Neuronal stem cell (in vitro differentiated cells): Measurements from ENCODE around the gene TMED1.

Experiments used
- DNase-seq: peaks from one replicate; pipeline ENCODE4 v3.0.0-alpha.2; 2013; ENCODE audit warnings: low spot score
- H2AFZ ChIP-seq: one replicate; pipeline ENCODE4 v1.6.1; 2013; ENCODE audit warnings: mild to moderate bottlenecking, low read length, inconsistent platforms
- H2AK5ac ChIP-seq: 2 replicates; pipeline ENCODE4 v1.6.1; 2013; ENCODE audit warnings: low read depth, mild to moderate bottlenecking, inconsistent platforms, low read length, moderate library complexity, mixed read lengths
- H2BK120ac ChIP-seq: 2 replicates; pipeline ENCODE4 v1.6.1; 2013; ENCODE audit warnings: low read depth, mild to moderate bottlenecking, inconsistent platforms, low read length, moderate library complexity, mixed read lengths
- H2BK12ac ChIP-seq: one replicate; pipeline ENCODE4 v1.6.1; 2013; ENCODE audit warnings: low read length, inconsistent platforms
- H2BK15ac ChIP-seq: 2 replicates; pipeline ENCODE4 v1.6.1; 2013; ENCODE audit warnings: mild to moderate bottlenecking, low read length, inconsistent platforms, mixed read lengths
- H2BK5ac ChIP-seq: one replicate; pipeline ENCODE4 v1.6.1; 2013; ENCODE audit warnings: inconsistent platforms, mild to moderate bottlenecking, low read length, moderate library complexity
- H3K14ac ChIP-seq: one replicate; pipeline ENCODE4 v1.6.1; 2013; ENCODE audit warnings: low read length, inconsistent platforms
- H3K18ac ChIP-seq: 2 replicates; pipeline ENCODE4 v1.6.1; 2013; ENCODE audit warnings: low read length, inconsistent platforms
- H3K23ac ChIP-seq: 2 replicates; pipeline ENCODE4 v1.6.1; 2013; ENCODE audit warnings: low read depth, mild to moderate bottlenecking, mixed read lengths, low read length, inconsistent platforms; ENCODE audit not compliant: poor library complexity
- H3K27ac ChIP-seq: replicated peaks from 3 replicates; pipeline ENCODE4 v1.5.1; 2013; ENCODE audit warnings: low read length, inconsistent platforms
- H3K27me3 ChIP-seq, 3 experiments: 2 replicates each; pipeline ENCODE4 v1.6.1; 2013; ENCODE audit warnings: low read length in 3 of 3, mild to moderate bottlenecking in 2 of 3, inconsistent platforms in 1 of 3, low read depth in 1 of 3, mixed read lengths in 1 of 3, moderate library complexity in 1 of 3; ENCODE audit not compliant: control insufficient read depth in 3 of 3, insufficient read depth in 3 of 3
- H3K36me3 ChIP-seq, 2 donors: replicated peaks in 1 of 2; 2 replicates each; pipeline ENCODE4 v1.6.1; 2013; ENCODE audit warnings: low read length in 2 of 2; ENCODE audit not compliant: control insufficient read depth in 2 of 2, insufficient read depth in 2 of 2
- H3K4ac ChIP-seq: 2 replicates; pipeline ENCODE4 v1.6.1; 2013; ENCODE audit warnings: inconsistent platforms, mild to moderate bottlenecking, low read length, moderate library complexity
- H3K4me1 ChIP-seq, 2 donors: 1 replicate in 1 of 2; 2 replicates in 1 of 2; pipeline ENCODE4 v1.6.1; 2013; ENCODE audit warnings: low read length in 2 of 2, low read depth in 1 of 2; ENCODE audit not compliant: control insufficient read depth in 2 of 2, insufficient read depth in 1 of 2
- H3K4me2 ChIP-seq: one replicate; pipeline ENCODE4 v1.6.1; 2013; ENCODE audit warnings: mild to moderate bottlenecking, low read length, inconsistent platforms; ENCODE audit not compliant: insufficient read depth, poor library complexity, severe bottlenecking
- H3K4me3 ChIP-seq, 2 donors: 2 replicates each; pipeline ENCODE4 v1.5.1; 2013; ENCODE audit warnings: low read length in 2 of 2, mild to moderate bottlenecking in 2 of 2, inconsistent platforms in 1 of 2, moderate library complexity in 1 of 2
- H3K79me1 ChIP-seq: one replicate; pipeline ENCODE4 v1.6.1; 2013; ENCODE audit warnings: low read depth, mild to moderate bottlenecking, inconsistent platforms, low read length, moderate library complexity
- H3K9ac ChIP-seq: one replicate; pipeline ENCODE4 v1.6.1; 2013; ENCODE audit warnings: mild to moderate bottlenecking, low read depth, low read length, inconsistent platforms; ENCODE audit not compliant: poor library complexity
- H3K9me3 ChIP-seq, 2 donors: replicated peaks in 1 of 2; 2 replicates each; pipeline versions ENCODE3 to v1.6.1; 2013; ENCODE audit warnings: low read length in 2 of 2, mild to moderate bottlenecking in 2 of 2, inconsistent platforms in 1 of 2, low read depth in 1 of 2, mixed read lengths in 1 of 2, moderate library complexity in 1 of 2; ENCODE audit not compliant: control insufficient read depth in 2 of 2, insufficient read depth in 1 of 2
- H4K8ac ChIP-seq: one replicate; pipeline ENCODE4 v1.6.1; 2013; ENCODE audit warnings: low read depth, mild to moderate bottlenecking, inconsistent platforms, low read length, moderate library complexity
- H4K91ac ChIP-seq: one replicate; pipeline ENCODE4 v1.6.1; 2013; ENCODE audit warnings: low read length, low read depth, mild to moderate bottlenecking, inconsistent platforms; ENCODE audit not compliant: poor library complexity
- WGBS, 2 donors: extraction: QIAGEN DNeasy Blood & Tissue Kit; methylation state at CpG; one replicate each; pipeline ENCODE4 v1.1.7; 2013; ENCODE audit warnings: missing lambda C conversion rate in 2 of 2, mixed read lengths in 1 of 2; ENCODE audit not compliant: insufficient read length in 2 of 2, insufficient replicate concordance in 1 of 2; ENCODE audit errors: extremely low coverage in 2 of 2; 5-methylcytosine and 5-hydroxymethylcytosine counted together

The TMED1 gene

DNA sequence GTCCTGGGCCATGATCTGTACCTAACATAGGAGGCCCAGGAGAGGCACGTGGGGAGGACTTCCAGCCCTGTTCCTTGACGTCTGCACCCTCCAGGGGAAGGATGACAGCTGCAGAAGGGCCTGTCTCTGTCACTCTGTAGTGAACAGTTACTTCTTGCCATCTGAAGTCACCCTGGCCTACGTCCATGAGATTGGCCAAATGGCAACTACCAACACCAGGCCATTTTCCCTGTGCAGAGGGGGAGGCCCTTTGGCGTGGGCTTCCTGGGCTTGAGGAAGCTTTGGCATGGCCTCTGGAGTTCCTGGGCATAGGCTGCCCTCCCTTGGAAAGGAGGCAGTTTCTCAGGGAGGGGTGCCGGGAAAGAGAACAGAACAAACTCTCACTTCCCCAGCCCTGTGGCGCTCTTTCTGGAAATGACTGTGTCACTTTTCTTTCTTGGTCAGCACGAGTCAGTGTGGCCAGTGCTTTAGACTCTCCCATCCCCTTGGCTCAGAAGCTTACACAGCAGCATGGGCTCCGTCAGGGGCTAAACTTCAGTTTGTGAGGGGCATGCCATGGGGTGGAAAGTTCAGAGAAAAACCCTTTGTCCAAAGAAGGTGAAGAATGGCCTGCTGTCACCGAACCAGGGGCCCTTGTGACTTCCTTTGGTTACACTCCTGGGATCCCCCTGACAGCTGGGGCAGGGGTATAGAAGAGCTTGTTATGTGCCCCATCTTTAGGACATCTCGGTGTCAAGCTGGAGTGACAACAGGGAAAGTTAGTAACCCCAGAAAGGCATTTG is 40.6 kb upstream of the TMED1 start:
- no peak overlapping the region for H2BK12ac ChIP-seq
- H3K4me3 ChIP-seq: no peak overlapping the region
- H3K4ac ChIP-seq: no peak overlapping the region
- no peak overlapping the region for H2BK5ac ChIP-seq
- H4K91ac ChIP-seq: no peak overlapping the region
- H3K36me3 ChIP-seq: peaks cover 2 to 27% of the 10 kb centered on the region in 2 donors
- no peak overlapping the region for H4K8ac ChIP-seq
- DNase-seq: no peak
- H2AFZ ChIP-seq: no peak overlapping the region
- H3K23ac ChIP-seq: no peak overlapping the region
- peaks cover 23 to 26% of the 10 kb centered on the region in 2 donors for H3K4me1 ChIP-seq
- no peak overlapping the region for H3K18ac ChIP-seq
- H3K14ac ChIP-seq: no peak overlapping the region
- no peak overlapping the region for H2BK15ac ChIP-seq
- H2BK120ac ChIP-seq: no peak overlapping the region
- no peaks in the 10 kb centered on the region for H3K27me3 ChIP-seq
- no peak overlapping the region for H3K27ac ChIP-seq
- H3K9me3 ChIP-seq: no peaks in the 10 kb centered on the region
- peak overlapping the region; percentile 8 for H2AK5ac ChIP-seq
- no peak overlapping the region for H3K9ac ChIP-seq
- no peak overlapping the region for H3K4me2 ChIP-seq
- peaks cover 16% of the 10 kb centered on the region for H3K79me1 ChIP-seq
- no CpG with 5 or more reads among the region's 10 CpGs for WGBS, 2 donors

DNA sequence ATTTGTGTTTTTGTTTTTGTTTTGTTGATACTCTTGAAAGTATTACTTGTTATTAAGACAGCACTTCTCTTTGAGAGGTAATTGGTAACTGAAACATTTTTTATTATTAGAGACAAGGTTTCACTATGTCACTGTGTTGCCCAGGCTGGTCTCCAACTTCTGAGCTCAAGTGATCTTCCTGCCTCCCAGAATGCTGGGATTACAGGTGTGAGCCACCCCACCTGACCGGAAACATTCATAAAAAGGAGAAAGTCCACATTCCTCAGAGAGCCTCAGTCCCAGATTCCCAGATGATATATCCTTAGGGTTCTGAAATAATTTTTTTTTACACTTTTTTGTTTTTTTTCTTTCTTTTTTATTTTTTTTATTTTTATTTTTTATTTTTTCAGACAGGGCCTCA is 38.0 kb upstream of the TMED1 start:
- no peaks in the 10 kb centered on the region for H3K9me3 ChIP-seq
- no peak overlapping the region for H3K18ac ChIP-seq
- H3K4ac ChIP-seq: no peak overlapping the region
- no peak overlapping the region for H4K8ac ChIP-seq
- no peak overlapping the region for H3K4me2 ChIP-seq
- no peak overlapping the region for H2BK5ac ChIP-seq
- no peaks in the 10 kb centered on the region for H3K27me3 ChIP-seq
- no peak overlapping the region for H3K9ac ChIP-seq
- no peak overlapping the region for H3K27ac ChIP-seq
- no peak overlapping the region for H2BK12ac ChIP-seq
- no peak overlapping the region for H3K14ac ChIP-seq
- peaks cover 8 to 9% of the 10 kb centered on the region in 2 donors for H3K4me1 ChIP-seq
- no peak for DNase-seq
- H3K36me3 ChIP-seq: peaks cover 0 to 24% of the 10 kb centered on the region in 2 donors
- H3K4me3 ChIP-seq: no peak overlapping the region
- no peak overlapping the region for H4K91ac ChIP-seq
- no peak overlapping the region for H2BK120ac ChIP-seq
- H3K23ac ChIP-seq: no peak overlapping the region
- peaks cover 12% of the 10 kb centered on the region for H3K79me1 ChIP-seq
- no CpG with 5 or more reads among the region's 1 CpG for WGBS, 2 donors
- no peak overlapping the region for H2AK5ac ChIP-seq
- no peak overlapping the region for H2BK15ac ChIP-seq
- H2AFZ ChIP-seq: no peak overlapping the region

DNA sequence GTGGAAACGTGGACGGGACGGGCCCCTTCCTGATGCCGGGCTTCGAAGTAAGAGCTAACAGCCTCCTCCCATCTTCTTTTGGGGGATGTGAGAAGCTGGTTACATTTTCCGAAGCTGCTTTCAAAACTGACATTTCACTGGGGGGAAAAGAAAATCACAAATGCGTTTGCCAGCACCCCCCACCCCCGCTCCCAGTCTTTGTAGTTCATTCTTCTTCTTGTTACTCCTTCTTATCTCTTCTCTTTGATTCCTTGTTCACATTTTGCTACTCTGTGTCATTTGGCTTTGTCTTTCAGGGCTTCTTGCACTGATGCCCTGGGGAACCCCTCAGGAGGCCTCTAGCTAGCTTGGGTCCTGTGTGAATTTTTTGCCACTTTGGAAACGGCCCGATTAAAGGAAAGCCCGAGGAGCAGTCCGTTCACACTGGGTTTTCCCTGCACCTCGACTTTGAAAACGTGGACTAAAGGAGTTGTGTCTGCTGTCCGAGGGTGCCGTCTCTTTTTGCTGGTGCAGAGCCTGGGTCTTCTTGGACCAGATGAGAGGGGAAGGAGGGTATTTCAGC is 36.6 kb upstream of the TMED1 start:
- H2AK5ac ChIP-seq: peak overlapping the region; percentile 94
- peak overlapping the region; percentile 81 for H2BK15ac ChIP-seq
- no peak for DNase-seq
- peaks cover 0 to 24% of the 10 kb centered on the region in 2 donors for H3K36me3 ChIP-seq
- H3K23ac ChIP-seq: peak overlapping the region; percentile 85
- H3K79me1 ChIP-seq: peaks cover 12% of the 10 kb centered on the region
- peak overlapping the region; percentile 85 for H2AFZ ChIP-seq
- peak overlapping the region; percentile 99 for H3K9ac ChIP-seq
- H3K4me1 ChIP-seq: peaks cover 8 to 9% of the 10 kb centered on the region in 2 donors
- H4K91ac ChIP-seq: no peak overlapping the region
- no CpG with 5 or more reads among the region's 16 CpGs for WGBS, 2 donors
- H3K27ac ChIP-seq: no peak overlapping the region
- H4K8ac ChIP-seq: no peak overlapping the region
- peak overlapping the region; percentile 21 for H3K14ac ChIP-seq
- H3K4ac ChIP-seq: no peak overlapping the region
- H2BK5ac ChIP-seq: peak overlapping the region; percentile 93
- H3K4me3 ChIP-seq: peak overlapping the region; percentile 98 to 99
- no peak overlapping the region for H2BK12ac ChIP-seq
- peak overlapping the region; percentile 73 for H3K4me2 ChIP-seq
- H3K27me3 ChIP-seq: no peaks in the 10 kb centered on the region
- no peaks in the 10 kb centered on the region for H3K9me3 ChIP-seq
- H2BK120ac ChIP-seq: no peak overlapping the region
- peak overlapping the region; percentile 98 for H3K18ac ChIP-seq
